ENCODE measurements around the gene PRG2.

DNA sequence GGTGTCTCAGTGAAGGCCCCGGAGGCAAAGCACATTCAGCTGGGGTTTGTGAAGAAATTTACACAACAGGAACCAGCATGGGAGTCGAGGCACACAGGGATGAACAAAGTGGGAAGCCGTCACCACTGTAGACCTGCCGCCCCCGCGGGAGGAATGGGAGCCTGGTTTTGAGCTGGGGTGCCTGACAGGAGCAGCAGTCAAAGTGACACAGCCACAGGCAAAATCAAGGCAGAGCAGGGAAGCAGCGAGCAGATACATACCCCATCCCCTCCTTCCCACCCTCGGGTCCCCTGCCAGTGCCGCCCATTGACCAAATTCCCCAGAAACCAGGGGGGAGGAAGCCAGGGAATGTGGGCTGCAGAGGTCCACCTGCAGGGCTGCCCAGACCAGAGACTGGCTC is 31.5 kb downstream of the PRG2 start:
- TF ChIP-seq, protein P1, sequence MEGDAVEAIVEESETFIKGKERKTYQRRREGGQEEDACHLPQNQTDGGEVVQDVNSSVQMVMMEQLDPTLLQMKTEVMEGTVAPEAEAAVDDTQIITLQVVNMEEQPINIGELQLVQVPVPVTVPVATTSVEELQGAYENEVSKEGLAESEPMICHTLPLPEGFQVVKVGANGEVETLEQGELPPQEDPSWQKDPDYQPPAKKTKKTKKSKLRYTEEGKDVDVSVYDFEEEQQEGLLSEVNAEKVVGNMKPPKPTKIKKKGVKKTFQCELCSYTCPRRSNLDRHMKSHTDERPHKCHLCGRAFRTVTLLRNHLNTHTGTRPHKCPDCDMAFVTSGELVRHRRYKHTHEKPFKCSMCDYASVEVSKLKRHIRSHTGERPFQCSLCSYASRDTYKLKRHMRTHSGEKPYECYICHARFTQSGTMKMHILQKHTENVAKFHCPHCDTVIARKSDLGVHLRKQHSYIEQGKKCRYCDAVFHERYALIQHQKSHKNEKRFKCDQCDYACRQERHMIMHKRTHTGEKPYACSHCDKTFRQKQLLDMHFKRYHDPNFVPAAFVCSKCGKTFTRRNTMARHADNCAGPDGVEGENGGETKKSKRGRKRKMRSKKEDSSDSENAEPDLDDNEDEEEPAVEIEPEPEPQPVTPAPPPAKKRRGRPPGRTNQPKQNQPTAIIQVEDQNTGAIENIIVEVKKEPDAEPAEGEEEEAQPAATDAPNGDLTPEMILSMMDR (IDR thresholded peaks at IDR 0.05): no peak
- TF ChIP-seq POLR2AphosphoS5 (IDR thresholded peaks at IDR 0.05; ENCODE audit: low read depth, low read length): no peak
- TF ChIP-seq REST (IDR thresholded peaks at IDR 0.05; ENCODE audit: insufficient read depth in 1 of 2, low read depth in 2 of 2, low read length in 1 of 2): no peak
- no peak for TF ChIP-seq TCF7L2 (IDR thresholded peaks at IDR 0.05; ENCODE audit: low read depth, low read length)

All from Panc1 (cell line).